ENCODE measurements around the gene SCN1A.

SCN1A gene

GRCh38 chr2:165953306-165953654, 174.5 kb downstream of the SCN1A start:
- H3K9me3 Mint-ChIP-seq = no peaks in the 10 kb centered on the region
- H3K27me3 Mint-ChIP-seq = no peaks in the 10 kb centered on the region
- DNase-seq (ENCODE audit: low spot score in 2 of 2) = no peak
- H3K36me3 Mint-ChIP-seq (ENCODE audit: insufficient read depth) = peaks cover 2% of the 10 kb centered on the region
- no peak overlapping the region for H3K4me3 Mint-ChIP-seq
- ATAC-seq (replicated peaks; ENCODE audit: extremely low read depth, poor library complexity, severe bottlenecking) = peak; percentile 26
- no peak overlapping the region for H3K27ac Mint-ChIP-seq (ENCODE audit: low read depth)
- peaks cover 16% of the 10 kb centered on the region for H3K4me1 Mint-ChIP-seq

GRCh38 chr2:165952741-165953211, 175.0 kb downstream of the SCN1A start:
- DNase-seq (ENCODE audit: low spot score in 2 of 2) (no peak), ATAC-seq (replicated peaks; ENCODE audit: extremely low read depth, poor library complexity, severe bottlenecking) (peak; percentile 6)
- peaks cover 4% of the 10 kb centered on the region for H3K36me3 Mint-ChIP-seq (ENCODE audit: insufficient read depth)
- H3K4me3 Mint-ChIP-seq = no peak overlapping the region
- no peaks in the 10 kb centered on the region for H3K27me3 Mint-ChIP-seq
- no peaks in the 10 kb centered on the region for H3K9me3 Mint-ChIP-seq
- no peak overlapping the region for H3K27ac Mint-ChIP-seq (ENCODE audit: low read depth)
- H3K4me1 Mint-ChIP-seq = peaks cover 20% of the 10 kb centered on the region

DNA sequence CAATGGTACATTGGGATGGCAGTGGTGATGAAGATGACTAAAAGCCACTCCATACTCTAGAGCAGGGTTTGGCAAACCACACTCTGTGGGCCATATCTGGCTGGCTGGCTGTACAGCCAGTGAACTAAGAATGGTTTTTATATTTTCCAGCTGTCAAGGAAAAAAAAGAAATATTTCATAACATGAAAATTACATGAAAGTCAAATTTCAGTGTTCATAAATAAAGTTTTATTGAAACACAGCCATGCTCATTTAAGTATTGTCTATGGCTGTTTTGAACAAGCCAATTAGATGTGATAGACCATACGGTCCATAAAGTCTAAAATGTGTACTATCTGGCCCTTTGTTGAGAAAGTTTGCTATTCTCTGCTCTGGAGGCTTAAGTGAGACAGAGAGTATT, 175.7 kb downstream of the SCN1A start:
- Mint-ChIP-seq H3K27ac (ENCODE audit: low read depth) (no peak overlapping the region), H3K36me3 (ENCODE audit: insufficient read depth) (peaks cover 6% of the 10 kb centered on the region), H3K9me3 (no peaks in the 10 kb centered on the region), H3K27me3 (no peaks in the 10 kb centered on the region), H3K4me1 (peaks cover 26% of the 10 kb centered on the region), H3K4me3 (no peak overlapping the region)
- ATAC-seq (replicated peaks; ENCODE audit: extremely low read depth, poor library complexity, severe bottlenecking) (no peak), DNase-seq (ENCODE audit: low spot score in 2 of 2) (no peak)

DNA sequence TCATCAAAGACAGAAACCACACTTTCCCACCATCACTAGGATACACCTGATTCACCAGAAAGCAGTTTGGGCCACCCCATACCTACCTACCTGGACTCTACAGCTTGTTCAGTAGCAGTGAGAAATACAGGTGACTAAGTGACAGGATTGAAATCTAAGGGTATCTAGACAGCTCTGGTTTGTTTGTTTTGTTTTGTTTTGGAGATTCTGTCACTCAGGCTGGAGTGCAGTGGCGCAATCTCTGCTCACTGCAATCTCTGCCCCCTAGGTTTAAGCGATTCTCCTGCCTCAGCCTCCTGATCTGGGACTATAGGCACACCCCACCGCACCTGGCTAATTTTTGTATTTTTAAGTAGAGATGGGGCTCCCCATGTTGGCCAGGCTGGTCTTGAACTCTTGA, 177.4 kb downstream of the SCN1A start:
- DNase-seq (ENCODE audit: low spot score in 2 of 2) (no peak), ATAC-seq (replicated peaks; ENCODE audit: extremely low read depth, poor library complexity, severe bottlenecking) (no peak)
- peaks cover 19% of the 10 kb centered on the region for H3K4me1 Mint-ChIP-seq
- no peak overlapping the region for H3K27ac Mint-ChIP-seq (ENCODE audit: low read depth)
- H3K27me3 Mint-ChIP-seq = no peaks in the 10 kb centered on the region
- H3K9me3 Mint-ChIP-seq = no peaks in the 10 kb centered on the region
- H3K4me3 Mint-ChIP-seq = no peak overlapping the region
- H3K36me3 Mint-ChIP-seq (ENCODE audit: insufficient read depth) = peaks cover 7% of the 10 kb centered on the region

GRCh38 chr2:165941827-165942226, 186.0 kb downstream of the SCN1A start:
- H3K9me3 Mint-ChIP-seq = no peaks in the 10 kb centered on the region
- no peak overlapping the region for H3K27ac Mint-ChIP-seq (ENCODE audit: low read depth)
- ATAC-seq (replicated peaks; ENCODE audit: extremely low read depth, poor library complexity, severe bottlenecking) (no peak), DNase-seq (ENCODE audit: low spot score in 2 of 2) (no peak)
- no peak overlapping the region for H3K4me3 Mint-ChIP-seq
- H3K36me3 Mint-ChIP-seq (ENCODE audit: insufficient read depth) = peaks cover 42% of the 10 kb centered on the region
- peaks cover 28% of the 10 kb centered on the region for H3K4me1 Mint-ChIP-seq
- no peaks in the 10 kb centered on the region for H3K27me3 Mint-ChIP-seq

DNA sequence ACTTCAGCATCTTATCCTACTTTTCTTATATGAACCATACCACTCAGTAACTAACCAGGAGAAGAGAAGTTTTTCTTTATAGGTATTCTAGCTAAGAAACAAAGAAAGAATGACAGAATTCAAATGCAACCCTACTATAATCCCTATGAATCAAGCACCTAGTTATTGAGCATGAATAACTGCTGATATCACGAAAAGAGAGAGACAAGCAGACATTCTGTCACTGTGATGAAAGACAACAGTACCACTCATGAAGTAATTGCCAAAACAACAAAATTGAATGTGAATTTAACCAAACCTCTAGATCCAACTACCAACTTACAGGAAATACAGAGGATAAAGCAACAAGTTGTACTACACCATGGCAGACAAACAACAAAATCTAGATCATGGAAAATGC, 189.6 kb downstream of the SCN1A start:
- Mint-ChIP-seq H3K36me3 (ENCODE audit: insufficient read depth) (peaks cover 47% of the 10 kb centered on the region), H3K27ac (ENCODE audit: low read depth) (no peak overlapping the region), H3K4me3 (no peak overlapping the region), H3K4me1 (peaks cover 29% of the 10 kb centered on the region), H3K9me3 (no peaks in the 10 kb centered on the region), H3K27me3 (no peaks in the 10 kb centered on the region)
- no peak for DNase-seq (ENCODE audit: low spot score in 2 of 2)
- no peak for ATAC-seq (replicated peaks; ENCODE audit: extremely low read depth, poor library complexity, severe bottlenecking)

All from central memory CD8-positive, alpha-beta T cell (primary cell).